Astrocyte (in vitro differentiated cells and primary cell): ENCODE results near the gene ZC3H12D.

ENCODE experiments used
- CTCF ChIP-seq: IDR thresholded peaks from 2 replicates; pipeline ENCODE4 v1.5.1; 2011; ENCODE audit warnings: low read depth, mild to moderate bottlenecking, inconsistent platforms, low read length, moderate library complexity; ENCODE audit not compliant: insufficient read depth
- EZH2 ChIP-seq: IDR thresholded peaks from 2 replicates; pipeline ENCODE4 v1.6.1; 2012; ENCODE audit warnings: mild to moderate bottlenecking, low read length, inconsistent platforms; ENCODE audit not compliant: insufficient read depth

GRCh38 chr6:149419696-149420404 is 65.0 kb downstream of the ZC3H12D start:
- TF ChIP-seq CTCF: no peak
- TF ChIP-seq EZH2: no peak
